GM19351 (cell line): ENCODE measurements around the gene EMC9.
"Not testable (repeated sequence)": the region's sequence is repeated elsewhere in the genome, so short reads cannot be mapped to it uniquely, and the experiment has no call there.

Experiments used
- ATAC-seq: cut with Tn5 transposase; IDR thresholded peaks from one replicate; pipeline ENCODE4 v1.9.1; 2021; ENCODE audit warnings: mild to moderate bottlenecking, moderate library complexity; ENCODE audit not compliant: unreplicated experiment

The EMC9 gene

DNA sequence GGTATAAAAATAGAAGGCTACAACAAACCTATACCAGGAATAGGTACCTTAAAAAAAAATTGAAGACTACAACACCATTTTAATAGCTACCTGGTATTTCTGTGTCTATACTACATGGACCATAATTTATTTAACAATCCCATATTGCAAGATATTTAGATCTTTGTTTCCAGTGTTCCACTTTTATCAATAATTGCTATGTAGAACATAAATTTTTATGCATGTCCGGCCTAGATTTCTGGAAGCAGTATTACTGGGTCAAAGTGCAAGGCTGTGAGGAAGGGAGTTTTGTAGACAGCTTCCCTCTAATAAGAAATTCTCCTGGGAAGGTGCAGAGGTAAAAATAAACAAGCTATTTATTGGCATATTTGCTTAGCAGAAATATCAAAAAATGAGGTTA, 30.9 kb downstream of the EMC9 start:
- ATAC-seq, result no peak

DNA sequence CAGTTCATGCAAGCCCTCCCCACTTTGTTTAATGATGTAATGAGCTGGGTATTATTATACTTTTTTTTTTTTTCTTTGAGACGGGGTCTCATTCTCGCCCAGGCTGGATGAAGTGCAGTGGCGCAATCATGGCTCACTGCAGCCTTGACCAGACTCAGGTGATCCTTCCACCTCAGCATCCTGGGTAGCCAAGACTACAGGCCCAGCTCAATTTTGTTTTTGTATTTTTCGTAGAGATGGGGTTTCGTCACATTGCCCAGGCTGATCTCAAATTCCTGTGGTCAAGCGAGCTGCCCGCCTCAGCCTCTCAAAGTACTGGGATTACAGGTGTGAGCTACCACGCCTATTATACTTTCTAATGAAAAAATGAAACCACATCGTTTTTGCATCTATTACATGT, 31.3 kb downstream of the EMC9 start:
- no peak for ATAC-seq

DNA sequence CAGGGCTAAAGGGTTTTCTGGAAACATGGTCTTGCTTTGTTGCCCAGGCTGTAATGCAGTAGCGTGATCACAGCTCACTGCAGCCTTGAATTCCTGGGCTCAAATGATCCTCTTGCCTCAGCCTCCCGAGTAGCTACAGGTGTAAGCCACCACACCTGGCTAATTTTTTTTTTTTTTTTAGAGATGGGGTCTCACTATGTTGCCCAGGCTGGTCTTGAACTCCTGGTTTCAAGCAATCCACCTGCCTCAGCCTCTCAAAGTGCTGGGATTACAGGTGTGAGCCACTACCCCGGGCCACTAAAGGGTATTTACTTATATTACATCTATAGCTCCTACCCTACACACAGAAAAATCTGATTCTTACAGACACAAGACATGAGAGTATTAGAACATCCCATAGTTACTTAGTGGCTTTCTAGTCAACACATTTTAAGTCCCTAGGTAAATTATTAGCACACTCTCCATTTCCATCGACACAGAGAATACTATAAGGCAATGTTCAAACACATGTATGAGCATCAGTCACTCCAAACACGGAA, 33.0 kb downstream of the EMC9 start:
- peak; percentile 29 for ATAC-seq

DNA sequence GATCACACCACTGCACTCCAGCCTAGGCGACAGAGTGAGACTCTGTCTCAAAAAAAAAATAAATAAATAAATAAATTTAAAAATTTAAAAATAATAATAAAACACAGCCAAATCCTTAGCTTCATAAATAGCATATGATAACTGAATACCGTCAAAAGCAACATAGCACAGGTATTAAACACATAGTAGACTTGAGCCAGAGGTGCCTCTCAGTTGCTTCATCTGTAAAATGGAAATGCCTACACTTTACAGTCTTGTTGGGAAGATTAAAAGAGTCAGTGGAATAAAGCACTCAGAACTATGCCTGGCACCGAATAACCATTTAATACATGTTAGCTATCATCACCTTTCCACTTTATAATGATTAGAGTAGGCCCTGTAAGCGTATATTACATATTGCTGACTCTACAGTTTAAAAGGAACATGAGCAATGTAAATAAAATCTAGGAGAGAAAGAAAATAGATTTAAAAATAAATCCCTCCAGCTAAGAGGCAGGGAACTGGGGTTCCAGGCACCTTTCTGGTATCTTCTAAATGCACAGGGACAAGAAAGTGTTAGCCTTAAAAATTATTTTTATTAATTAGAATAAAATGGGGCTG, 34.6 kb downstream of the EMC9 start:
- ATAC-seq, result no peak

DNA sequence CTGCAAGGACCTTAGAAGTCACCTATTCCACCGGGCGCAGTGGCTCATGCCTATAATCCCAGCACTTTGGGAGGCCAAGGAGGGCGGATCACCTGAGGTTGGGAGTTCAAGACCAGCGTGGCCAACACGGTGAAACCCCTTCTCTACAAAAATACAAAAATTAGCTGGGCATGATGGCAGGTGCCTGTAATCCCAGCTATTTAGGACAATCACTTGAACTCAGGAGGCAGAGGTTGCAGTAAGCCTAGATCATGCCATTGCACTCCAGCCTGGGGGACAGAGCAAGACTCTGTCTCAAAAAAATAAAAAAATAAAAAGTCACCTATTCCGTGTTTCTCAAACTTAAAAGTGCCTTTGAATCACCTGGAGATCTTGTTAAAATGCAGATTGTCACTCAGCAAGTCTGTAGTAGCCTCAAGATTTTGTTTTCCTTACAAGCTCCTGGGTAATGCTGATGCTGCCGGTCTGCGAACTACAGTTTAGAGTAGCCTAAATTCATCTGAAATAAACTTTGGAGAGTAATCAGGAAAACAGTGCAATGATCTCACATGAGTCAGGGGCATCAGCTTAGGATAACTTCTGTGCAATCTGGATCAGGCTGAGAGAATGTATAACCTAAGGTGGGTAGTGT, 35.7 kb downstream of the EMC9 start:
- ATAC-seq, result not testable (repeated sequence)

DNA sequence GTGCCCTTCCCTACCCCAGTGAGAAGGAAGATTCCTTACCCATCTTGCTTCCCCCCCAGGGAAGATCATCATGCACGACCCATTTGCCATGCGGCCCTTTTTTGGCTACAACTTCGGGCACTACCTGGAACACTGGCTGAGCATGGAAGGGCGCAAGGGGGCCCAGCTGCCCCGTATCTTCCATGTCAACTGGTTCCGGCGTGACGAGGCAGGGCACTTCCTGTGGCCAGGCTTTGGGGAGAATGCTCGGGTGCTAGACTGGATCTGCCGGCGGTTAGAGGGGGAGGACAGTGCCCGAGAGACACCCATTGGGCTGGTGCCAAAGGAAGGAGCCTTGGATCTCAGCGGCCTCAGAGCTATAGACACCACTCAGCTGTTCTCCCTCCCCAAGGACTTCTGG, 37.9 kb downstream of the EMC9 start:
- ATAC-seq, result no peak

DNA sequence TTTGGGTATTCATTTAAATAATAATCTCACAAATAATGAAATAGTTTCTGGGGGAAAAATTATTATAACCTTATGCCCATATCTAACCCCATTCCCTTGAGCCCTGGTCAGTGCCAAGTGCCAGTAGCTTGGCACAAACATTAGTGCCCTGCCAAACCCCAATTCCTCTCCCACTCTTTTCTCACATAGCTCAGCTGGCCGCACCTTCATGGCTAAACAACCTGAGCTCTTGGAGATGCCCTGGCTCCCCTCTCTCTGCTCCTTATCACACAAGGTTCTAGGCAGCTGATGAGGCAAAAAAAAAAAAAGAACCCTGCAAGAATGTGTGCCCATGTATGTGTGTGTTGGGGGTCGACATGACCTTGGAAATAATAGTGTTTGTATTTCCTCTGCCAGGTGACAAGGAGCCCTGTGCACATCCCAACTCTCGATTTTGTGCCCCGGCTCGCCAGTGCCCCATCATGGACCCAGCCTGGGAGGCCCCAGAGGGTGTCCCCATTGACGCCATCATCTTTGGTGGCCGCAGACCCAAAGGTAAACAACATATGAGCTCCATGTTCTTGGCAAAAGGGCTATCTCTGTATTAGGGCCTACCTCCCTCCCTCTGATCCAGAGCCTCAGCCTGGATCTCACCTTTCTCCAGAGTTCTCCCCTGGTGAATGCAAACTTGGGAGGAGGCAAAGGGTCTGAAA, 38.9 kb downstream of the EMC9 start:
- no peak for ATAC-seq

DNA sequence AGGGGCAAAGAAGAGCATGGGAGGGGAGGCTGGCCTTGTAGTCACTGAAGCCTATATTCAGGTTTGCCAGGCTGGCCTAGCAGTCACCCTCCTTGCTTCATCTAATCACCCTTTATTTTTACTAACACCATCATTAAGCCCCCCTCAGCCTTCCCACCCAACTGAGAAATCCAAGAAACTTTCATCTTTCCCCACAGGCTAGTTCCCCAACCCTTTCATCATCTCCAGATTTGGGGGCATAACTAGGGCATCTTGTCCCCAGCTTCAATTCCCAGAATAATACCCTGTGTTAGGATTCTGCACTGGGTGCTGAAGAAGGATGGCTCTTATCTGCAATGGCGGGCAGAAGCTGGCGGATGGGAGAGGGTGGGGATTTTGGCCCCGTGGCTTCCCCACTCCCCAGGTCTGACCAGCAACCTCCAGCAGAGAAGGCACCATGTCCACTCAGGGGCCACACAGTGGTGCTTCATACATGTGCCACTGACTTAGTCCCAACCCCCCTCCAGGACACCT, 40.4 kb downstream of the EMC9 start:
- ATAC-seq, result no peak

DNA sequence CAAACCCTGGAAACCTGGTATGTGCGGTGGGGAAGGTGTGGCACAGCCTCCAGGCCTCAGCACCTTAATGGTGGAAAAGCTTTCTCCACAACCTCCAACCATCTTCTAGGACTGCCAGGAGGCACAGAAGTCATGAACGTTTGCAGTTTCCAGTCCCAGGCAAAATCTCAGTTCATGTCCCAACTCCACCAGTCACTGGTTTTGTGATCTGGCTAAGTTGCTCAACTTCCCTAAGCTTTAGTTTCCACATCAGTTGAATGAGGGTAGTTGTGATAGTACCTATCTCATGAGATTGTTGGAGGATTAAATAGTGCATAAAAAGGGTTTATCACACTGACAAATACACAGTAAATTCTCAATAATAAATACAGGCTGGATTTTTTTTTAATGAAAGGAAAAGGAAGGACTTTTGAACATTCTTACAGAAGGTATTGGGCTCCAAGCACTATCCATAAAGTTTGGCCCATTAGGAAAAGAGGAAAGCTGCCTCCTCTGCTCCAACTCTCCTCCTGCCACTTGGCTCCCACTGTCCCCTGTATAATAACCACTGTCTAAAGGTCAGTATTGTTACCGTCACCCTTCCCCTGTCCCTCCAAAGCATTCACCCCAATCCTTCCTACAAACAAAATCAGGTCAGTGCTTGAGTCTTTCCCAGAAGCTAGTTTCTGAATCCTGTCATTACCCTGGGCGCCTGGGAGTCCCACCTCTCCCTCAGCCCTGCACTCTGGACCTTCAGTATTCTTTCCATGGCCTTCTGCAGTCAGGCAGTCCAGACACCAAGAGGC, 41.0 kb downstream of the EMC9 start:
- ATAC-seq, result no peak

DNA sequence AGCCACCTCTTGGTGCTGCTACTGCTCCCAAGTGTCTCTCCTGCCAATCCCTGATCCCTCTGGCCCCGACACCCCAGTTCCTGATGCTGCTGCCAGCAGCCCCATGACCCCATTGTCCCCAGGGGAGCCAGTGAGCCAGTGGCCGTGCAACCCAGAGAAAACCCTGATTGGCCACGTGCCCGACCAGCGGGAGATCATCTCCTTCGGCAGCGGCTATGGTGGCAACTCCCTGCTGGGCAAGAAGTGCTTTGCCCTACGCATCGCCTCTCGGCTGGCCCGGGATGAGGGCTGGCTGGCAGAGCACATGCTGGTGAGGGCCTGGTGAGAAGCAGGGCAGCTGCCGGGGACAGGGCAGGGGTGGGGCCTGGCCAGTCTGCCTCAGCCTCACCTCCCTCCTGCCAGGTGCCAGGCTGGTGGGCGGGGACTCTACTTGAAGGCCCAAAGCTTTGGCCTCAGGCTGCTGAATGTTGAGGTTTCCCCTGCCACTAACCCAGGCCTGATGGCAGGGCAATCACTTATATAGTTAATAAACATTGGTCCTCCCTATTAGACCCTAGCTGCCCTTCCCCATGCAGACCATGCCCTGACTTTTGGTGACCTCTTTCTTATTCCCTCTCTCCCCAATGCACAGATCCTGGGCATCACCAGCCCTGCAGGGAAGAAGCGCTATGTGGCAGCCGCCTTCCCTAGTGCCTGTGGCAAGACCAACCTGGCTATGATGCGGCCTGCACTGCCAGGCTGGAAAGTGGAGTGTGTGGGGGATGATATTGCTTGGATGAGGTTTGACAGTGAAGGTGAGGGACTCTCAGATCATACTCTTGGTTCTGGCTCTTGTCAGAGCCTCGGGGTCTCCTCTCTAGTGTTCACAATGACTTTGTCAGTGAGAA, 42.2 kb downstream of the EMC9 start:
- ATAC-seq, result no peak

DNA sequence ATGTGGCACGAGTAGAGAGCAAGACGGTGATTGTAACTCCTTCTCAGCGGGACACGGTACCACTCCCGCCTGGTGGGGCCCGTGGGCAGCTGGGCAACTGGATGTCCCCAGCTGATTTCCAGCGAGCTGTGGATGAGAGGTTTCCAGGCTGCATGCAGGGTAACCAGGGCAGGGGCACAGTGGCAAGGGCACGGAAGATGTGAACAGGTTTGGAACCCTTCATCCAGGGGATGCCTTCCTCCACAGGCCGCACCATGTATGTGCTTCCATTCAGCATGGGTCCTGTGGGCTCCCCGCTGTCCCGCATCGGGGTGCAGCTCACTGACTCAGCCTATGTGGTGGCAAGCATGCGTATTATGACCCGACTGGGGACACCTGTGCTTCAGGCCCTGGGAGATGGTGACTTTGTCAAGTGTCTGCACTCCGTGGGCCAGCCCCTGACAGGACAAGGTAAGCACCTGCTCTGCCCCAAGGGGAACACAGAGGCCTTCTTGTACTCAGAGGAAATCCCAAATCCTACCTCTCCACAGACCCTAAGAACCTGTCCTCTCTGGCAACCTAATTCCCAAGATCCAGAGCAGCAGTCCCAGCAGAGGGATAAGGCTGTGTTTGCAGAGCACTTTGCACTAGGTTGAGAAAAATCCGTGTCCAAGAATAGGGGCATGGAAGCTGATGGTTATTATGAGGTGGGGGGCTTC, 43.0 kb downstream of the EMC9 start:
- ATAC-seq, result no peak

DNA sequence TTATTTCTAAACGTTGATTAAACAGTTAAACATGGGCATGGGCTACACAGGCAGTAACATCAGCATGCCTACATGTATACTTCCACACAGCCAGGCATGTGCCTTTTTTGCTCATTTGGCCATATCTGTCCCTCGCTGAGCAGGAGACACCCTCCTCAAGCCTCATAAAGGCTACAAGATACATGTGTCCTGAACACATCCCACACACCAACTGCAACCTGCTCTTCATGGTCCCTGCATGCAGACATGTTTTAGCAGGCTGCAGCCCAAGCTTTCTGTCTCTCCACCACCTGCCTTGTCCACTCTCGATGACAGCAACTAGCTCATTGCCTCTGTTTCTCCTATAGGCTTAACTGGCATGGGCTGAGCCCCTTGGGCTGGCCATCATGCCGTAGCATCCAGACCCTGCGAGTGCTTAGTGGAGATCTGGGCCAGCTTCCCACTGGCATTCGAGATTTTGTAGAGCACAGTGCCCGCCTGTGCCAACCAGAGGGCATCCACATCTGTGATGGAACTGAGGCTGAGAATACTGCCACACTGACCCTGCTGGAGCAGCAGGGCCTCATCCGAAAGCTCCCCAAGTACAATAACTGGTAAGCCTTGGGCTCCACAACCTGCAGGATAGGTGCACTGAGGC, 44.7 kb downstream of the EMC9 start:
- ATAC-seq, result no peak

DNA sequence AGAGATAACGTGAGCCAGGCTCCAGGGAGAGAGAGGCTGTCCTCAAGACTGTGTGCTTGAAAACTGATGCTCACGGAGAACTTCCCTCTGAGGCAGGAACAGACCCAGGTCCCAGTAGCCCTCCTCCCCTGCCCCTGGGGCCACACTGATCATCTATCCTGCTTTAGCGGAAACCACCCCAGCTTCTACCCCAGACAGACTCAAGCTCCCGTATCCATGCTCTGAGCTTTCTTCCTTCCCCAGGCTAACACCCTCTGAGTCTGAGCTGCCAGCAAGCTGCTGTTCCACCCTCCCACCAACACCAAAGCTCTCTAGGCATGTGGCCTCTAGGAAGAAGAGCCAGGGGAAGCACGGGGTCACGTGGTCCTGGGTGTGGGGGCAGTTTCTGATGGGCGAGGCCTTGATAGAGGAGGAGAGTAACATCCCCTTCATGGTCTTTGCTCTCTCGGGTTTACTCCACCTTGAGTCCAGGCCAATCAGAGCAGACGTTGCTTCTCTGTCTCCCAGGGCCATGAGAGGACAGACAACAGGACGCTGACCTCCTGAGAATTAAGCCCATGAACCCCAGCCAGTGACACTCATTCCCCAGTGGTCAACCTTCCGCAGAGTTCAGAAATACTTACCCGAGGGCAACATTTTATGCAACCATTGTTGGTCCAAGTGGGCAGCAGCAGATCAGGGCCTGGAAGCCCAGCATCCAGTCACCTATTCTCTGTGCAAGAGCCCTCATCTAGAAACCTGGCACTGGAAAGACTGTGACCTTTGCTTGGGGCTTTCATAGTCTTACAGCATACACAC, 45.9 kb downstream of the EMC9 start:
- peak; percentile 78 for ATAC-seq

DNA sequence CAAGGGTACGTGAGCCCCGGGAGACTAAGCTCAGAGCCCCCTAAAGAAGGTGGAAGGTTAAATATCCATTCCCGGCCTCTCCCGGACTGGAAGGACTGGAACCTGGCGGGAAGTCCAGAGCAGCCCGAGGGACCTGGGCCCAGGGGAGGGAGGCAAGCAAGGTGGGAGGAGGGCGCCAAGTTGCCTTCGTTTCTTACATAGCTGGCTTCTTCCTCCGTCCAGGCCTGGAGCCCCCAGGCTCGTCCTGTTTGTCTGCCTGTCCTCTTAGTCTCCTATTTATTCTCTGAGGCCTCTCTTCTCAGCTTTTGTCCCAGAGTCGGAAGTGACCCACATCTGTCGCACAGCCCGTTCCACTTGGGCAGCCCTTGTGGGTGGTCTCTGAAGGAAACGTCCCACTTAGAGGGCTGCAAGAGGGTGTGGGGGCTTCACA, 46.5 kb downstream of the EMC9 start:
- no peak for ATAC-seq

DNA sequence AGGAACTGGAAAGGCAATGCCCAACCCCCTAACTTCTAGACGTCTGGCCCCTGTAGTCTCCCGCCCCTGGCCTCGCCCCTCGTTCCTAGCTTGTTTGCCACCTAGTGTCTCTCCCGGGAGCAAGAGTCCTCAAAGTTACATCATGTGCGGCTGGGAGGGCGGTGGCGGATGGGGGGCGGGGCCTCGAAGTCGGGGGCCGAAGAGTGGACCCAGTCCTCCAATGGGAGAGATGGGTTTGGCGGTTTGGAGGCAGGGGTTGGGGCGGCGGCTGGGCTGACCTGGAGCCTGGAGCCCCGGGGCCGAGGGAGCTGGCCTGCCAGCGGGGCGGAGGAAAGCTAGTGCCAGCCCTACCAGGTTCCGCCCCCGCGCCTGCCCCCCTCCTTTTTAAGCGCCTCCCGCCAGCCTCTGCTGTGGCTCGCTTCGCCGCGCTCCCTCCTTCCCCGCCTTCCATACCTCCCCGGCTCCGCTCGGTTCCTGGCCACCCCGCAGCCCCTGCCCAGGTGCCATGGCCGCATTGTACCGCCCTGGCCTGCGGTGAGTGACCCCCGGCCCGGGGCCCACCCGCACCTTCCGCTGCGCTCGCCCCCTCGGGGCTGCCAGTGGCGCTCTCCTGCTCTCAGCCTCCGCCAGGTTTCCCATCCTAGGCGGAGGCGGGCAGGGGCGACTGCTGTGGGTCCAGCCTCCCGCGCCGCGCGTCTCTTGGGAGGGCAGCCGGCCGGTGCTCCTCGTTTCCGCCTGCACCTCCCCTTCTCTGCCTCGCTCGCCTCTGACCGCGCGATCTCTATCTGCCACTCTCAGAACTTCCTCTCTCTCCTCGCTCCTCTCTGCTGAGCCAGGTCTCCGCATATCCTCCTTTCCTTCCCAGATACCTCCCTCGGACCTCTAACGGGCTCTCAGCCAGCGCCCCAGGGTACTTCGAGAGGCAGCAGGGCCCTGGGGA, 47.2 kb downstream of the EMC9 start, which contains the start of gene PCK2:
PCK2 (plus strand) TSS at position 411 of the 940 bp plus-strand sequence; CDS start at position 506, 95 bp downstream.
- peak; percentile 45 for ATAC-seq

DNA sequence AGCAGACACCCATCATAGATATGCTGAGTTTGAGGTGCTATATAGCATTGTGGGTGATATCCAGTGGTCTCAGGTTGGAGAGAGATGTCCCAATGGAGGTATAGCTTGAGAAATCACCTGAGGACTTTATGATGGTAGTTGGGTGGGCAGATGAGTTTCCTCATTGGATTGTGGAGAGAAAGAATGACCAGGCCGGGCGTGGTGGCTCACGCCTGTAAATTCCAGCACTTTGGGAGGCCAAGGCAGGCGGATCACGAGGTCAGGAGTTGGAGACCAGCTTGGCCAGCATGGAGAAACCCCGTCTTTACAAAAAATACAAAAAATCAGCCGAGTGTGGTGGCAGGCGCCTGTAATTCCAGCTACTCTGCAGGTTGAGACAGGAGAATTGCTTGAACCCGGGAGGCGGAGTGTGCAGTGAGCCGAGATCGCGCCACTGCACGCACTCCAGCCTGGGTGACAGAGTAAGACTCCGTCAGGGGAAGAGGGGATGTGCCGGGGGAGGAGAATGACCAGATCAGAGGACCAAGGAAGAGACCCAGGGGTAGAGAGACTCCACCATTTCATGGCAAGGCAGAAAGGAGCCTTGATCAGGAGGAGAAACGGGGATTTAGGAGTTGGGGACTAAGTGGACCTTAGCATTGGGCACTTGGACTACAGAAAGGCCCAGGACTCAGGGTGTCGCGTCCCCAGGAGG, 48.0 kb downstream of the EMC9 start:
- no peak for ATAC-seq
